ENCODE measurements around the gene DARS2. TPM values are rescaled to one million over a fixed set of nuclear protein-coding genes. Genes with fewer than 3 reads are reported as not detected.

DARS2 gene
- total and polyA plus RNA-seq, 4 donors = 5.0 to 13.0 (median 10.1) TPM

Small RNAs within 50 kb of the gene (small RNA-seq; reads per million reads assigned to genes)
- gene RF00019 = not detected

Other genes starting within 250 kb of the DARS2 start
- not detected for gene SLC9C2, start 221.6 kb upstream of the DARS2 start, total RNA-seq
- gene SLC9C2, start 221.6 kb upstream of the DARS2 start, polyA plus RNA-seq = not detected
- not detected for gene TEX50, start 189.3 kb upstream of the DARS2 start, total RNA-seq
- not detected for gene TEX50, start 189.3 kb upstream of the DARS2 start, polyA plus RNA-seq
- not detected for gene ANKRD45, start 154.8 kb upstream of the DARS2 start, total RNA-seq
- gene ANKRD45, start 154.8 kb upstream of the DARS2 start, polyA plus RNA-seq = not detected
- gene KLHL20, start 109.7 kb upstream of the DARS2 start, total RNA-seq = 10 to 100 TPM; 11.1 to 25.9 TPM
- gene KLHL20, start 109.7 kb upstream of the DARS2 start, polyA plus RNA-seq = 1 to 10 TPM; 5.2 to 8.0 TPM
- 10 to 100 TPM in 1 of 2 donors, 1 to 10 TPM in 1; 1.5 to 19.1 TPM for gene CENPL, start 210 bp downstream of the DARS2 start, total RNA-seq
- gene CENPL, start 210 bp downstream of the DARS2 start, polyA plus RNA-seq = under 1 TPM; 0.61 to 0.87 TPM
- gene GAS5, start 43.3 kb downstream of the DARS2 start, total RNA-seq = 10 to 100 TPM; 60.2 to 84.8 TPM
- gene GAS5, start 43.3 kb downstream of the DARS2 start, polyA plus RNA-seq = 10 to 100 TPM; 28.6 to 56.8 TPM
- 1 to 10 TPM; 5.7 to 6.1 TPM for gene ZBTB37, start 43.7 kb downstream of the DARS2 start, total RNA-seq
- gene ZBTB37, start 43.7 kb downstream of the DARS2 start, polyA plus RNA-seq = under 1 TPM; 0.67 to 0.84 TPM
- 1,000 to 10,000 TPM in 1 of 2 donors, 100 to 1,000 TPM in 1; 742 to 2,309 TPM for gene SERPINC1, start 92.7 kb downstream of the DARS2 start, total RNA-seq
- 1,000 to 10,000 TPM; 2,515 to 2,589 TPM for gene SERPINC1, start 92.7 kb downstream of the DARS2 start, polyA plus RNA-seq
- gene RC3H1, start 197.7 kb downstream of the DARS2 start, total RNA-seq = 10 to 100 TPM; 14.9 to 20.7 TPM
- gene RC3H1, start 197.7 kb downstream of the DARS2 start, polyA plus RNA-seq = 1 to 10 TPM; 2.0 to 4.5 TPM